ENCODE measurements around the gene CLDN6. TPM values are rescaled to one million over a fixed set of nuclear protein-coding genes. Genes with fewer than 3 reads are reported as not detected.

CLDN6 gene
- total RNA-seq, 1 experiment from 2014 or later: 0.21 TPM

GRCh38 chr16:2976673-2977072 lies 41.3 kb downstream of the CLDN6 start:
- ChIA-PET CTCF (no interaction called here), POLR2A (ENCODE audit: low non-redundant PET) (no interaction called here)
- H3K4me3 ChIP-seq (ENCODE audit: low read depth, low read length, poor library complexity, severe bottlenecking): no peak overlapping the region
- intact Hi-C loops (cut with micrococcal nuclease; ENCODE audit: unreplicated experiment): no loop called here
- no peaks in the 10 kb centered on the region for H3K27me3 ChIP-seq (replicated peaks; ENCODE audit: insufficient read depth, low read depth, low read length, poor library complexity)
- no peak for DNase-seq (ENCODE audit: low spot score)
- peaks cover 49% of the 10 kb centered on the region for H3K36me3 ChIP-seq (ENCODE audit: insufficient read depth, low read length, poor library complexity, severe bottlenecking)
- no TSS peak for BruUV-seq (replicated peaks)
- no peak for TF ChIP-seq CTCF (conservative IDR thresholded peaks at IDR 0.05; ENCODE audit: low read depth, low read length)
- no peak for TF ChIP-seq EZH2 (IDR thresholded peaks at IDR 0.05; ENCODE audit: borderline replicate concordance, low read depth, low read length, poor library complexity, severe bottlenecking)
- peaks cover 21% of the 10 kb centered on the region for H3K4me1 ChIP-seq (ENCODE audit: insufficient read depth, low read length, poor library complexity, severe bottlenecking)
- no peaks in the 10 kb centered on the region for H3K9me3 ChIP-seq (ENCODE audit: low read depth, low read length, poor library complexity, severe bottlenecking)
- H3K27ac ChIP-seq (ENCODE audit: low read depth, low read length, poor library complexity, severe bottlenecking): no peak overlapping the region

GRCh38 chr16:2976201-2976600 lies 41.8 kb downstream of the CLDN6 start:
- ChIA-PET POLR2A (ENCODE audit: low non-redundant PET) (no interaction called here), CTCF (no interaction called here)
- TF ChIP-seq EZH2 (IDR thresholded peaks at IDR 0.05; ENCODE audit: borderline replicate concordance, low read depth, low read length, poor library complexity, severe bottlenecking) (no peak), CTCF (conservative IDR thresholded peaks at IDR 0.05; ENCODE audit: low read depth, low read length) (no peak)
- no TSS peak for BruUV-seq (replicated peaks)
- DNase-seq (ENCODE audit: low spot score): no peak
- H3K36me3 ChIP-seq (ENCODE audit: insufficient read depth, low read length, poor library complexity, severe bottlenecking): peaks cover 50% of the 10 kb centered on the region
- H3K9me3 ChIP-seq (ENCODE audit: low read depth, low read length, poor library complexity, severe bottlenecking): no peaks in the 10 kb centered on the region
- no peaks in the 10 kb centered on the region for H3K27me3 ChIP-seq (replicated peaks; ENCODE audit: insufficient read depth, low read depth, low read length, poor library complexity)
- no peak overlapping the region for H3K4me3 ChIP-seq (ENCODE audit: low read depth, low read length, poor library complexity, severe bottlenecking)
- H3K27ac ChIP-seq (ENCODE audit: low read depth, low read length, poor library complexity, severe bottlenecking): no peak overlapping the region
- peaks cover 21% of the 10 kb centered on the region for H3K4me1 ChIP-seq (ENCODE audit: insufficient read depth, low read length, poor library complexity, severe bottlenecking)
- intact Hi-C loops (cut with micrococcal nuclease; ENCODE audit: unreplicated experiment): no loop called here

GRCh38 chr16:2975161-2975795 lies 42.7 kb downstream of the CLDN6 start:
- ChIA-PET POLR2A (ENCODE audit: low non-redundant PET) (no interaction called here), CTCF (no interaction called here)
- TF ChIP-seq CTCF (conservative IDR thresholded peaks at IDR 0.05; ENCODE audit: low read depth, low read length) (no peak), EZH2 (IDR thresholded peaks at IDR 0.05; ENCODE audit: borderline replicate concordance, low read depth, low read length, poor library complexity, severe bottlenecking) (no peak)
- no TSS peak for BruUV-seq (replicated peaks)
- DNase-seq (ENCODE audit: low spot score): no peak
- Histone ChIP-seq H3K4me1 (ENCODE audit: insufficient read depth, low read length, poor library complexity, severe bottlenecking) (peaks cover 17% of the 10 kb centered on the region), H3K27me3 (replicated peaks; ENCODE audit: insufficient read depth, low read depth, low read length, poor library complexity) (no peaks in the 10 kb centered on the region), H3K9me3 (ENCODE audit: low read depth, low read length, poor library complexity, severe bottlenecking) (no peaks in the 10 kb centered on the region), H3K4me3 (ENCODE audit: low read depth, low read length, poor library complexity, severe bottlenecking) (no peak overlapping the region), H3K27ac (ENCODE audit: low read depth, low read length, poor library complexity, severe bottlenecking) (no peak overlapping the region), H3K36me3 (ENCODE audit: insufficient read depth, low read length, poor library complexity, severe bottlenecking) (peaks cover 50% of the 10 kb centered on the region)
- intact Hi-C loops (cut with micrococcal nuclease; ENCODE audit: unreplicated experiment): no loop called here
